Measurements from ENCODE around the gene FAM53A.

The FAM53A gene

GRCh38 chr4:1721003-1721665, 37.0 kb upstream of the FAM53A start, which contains the start of the genes TACC3 and TMEM129 (continued):
- TF ChIP-seq ZNF692 (tag by site-specific recombination; IDR thresholded peaks at IDR 0.05), result no peak
- 0 out of 2 replicates have a peak, but pooled peaks have one; percentile 50 for TF ChIP-seq KLF16 (tag by site-specific recombination; IDR thresholded peaks at IDR 0.05)
- TF ChIP-seq REPIN1 (tag by site-specific recombination; IDR thresholded peaks at IDR 0.05; ENCODE audit: low read depth), result no peak
- no peak for TF ChIP-seq ZNF549 (tag by site-specific recombination; IDR thresholded peaks at IDR 0.05)
- TF ChIP-seq TRIM28 (IDR thresholded peaks at IDR 0.05; ENCODE audit: borderline replicate concordance, low read length), result no peak
- TF ChIP-seq ZNF114 (tag by site-specific recombination; IDR thresholded peaks at IDR 0.05), result no peak
- no peak for TF ChIP-seq ZNF510 (tag by site-specific recombination; IDR thresholded peaks at IDR 0.05; ENCODE audit: insufficient replicate concordance)
- TF ChIP-seq ZNF837 (tag by site-specific recombination; IDR thresholded peaks at IDR 0.05), result peak; percentile 48; the same call in 1 of the 2 replicates
- TF ChIP-seq KLF9 (tag by site-specific recombination; IDR thresholded peaks at IDR 0.05; ENCODE audit: low read depth), result 0 out of 2 replicates have a peak, but pooled peaks have one; percentile 33
- no peak for TF ChIP-seq ZNF626 (tag by site-specific recombination; IDR thresholded peaks at IDR 0.05)
- no peak for TF ChIP-seq ZNF10 (tag by site-specific recombination; IDR thresholded peaks at IDR 0.05)
- no peak for TF ChIP-seq ZNF514 (tag by site-specific recombination; IDR thresholded peaks at IDR 0.05)
- TF ChIP-seq ZNF654 (tag by site-specific recombination; IDR thresholded peaks at IDR 0.05; ENCODE audit: low read depth), result no peak
- no peak for TF ChIP-seq INSM2 (tag by site-specific recombination; IDR thresholded peaks at IDR 0.05)
- TF ChIP-seq ZNF157 (tag by site-specific recombination; IDR thresholded peaks at IDR 0.05), result no peak
- TF ChIP-seq, protein P1, sequence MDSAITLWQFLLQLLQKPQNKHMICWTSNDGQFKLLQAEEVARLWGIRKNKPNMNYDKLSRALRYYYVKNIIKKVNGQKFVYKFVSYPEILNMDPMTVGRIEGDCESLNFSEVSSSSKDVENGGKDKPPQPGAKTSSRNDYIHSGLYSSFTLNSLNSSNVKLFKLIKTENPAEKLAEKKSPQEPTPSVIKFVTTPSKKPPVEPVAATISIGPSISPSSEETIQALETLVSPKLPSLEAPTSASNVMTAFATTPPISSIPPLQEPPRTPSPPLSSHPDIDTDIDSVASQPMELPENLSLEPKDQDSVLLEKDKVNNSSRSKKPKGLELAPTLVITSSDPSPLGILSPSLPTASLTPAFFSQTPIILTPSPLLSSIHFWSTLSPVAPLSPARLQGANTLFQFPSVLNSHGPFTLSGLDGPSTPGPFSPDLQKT (IDR thresholded peaks at IDR 0.05; ENCODE audit: borderline replicate concordance, low read depth, low read length), result no peak
- no peak for TF ChIP-seq ZNF777 (tag by site-specific recombination; IDR thresholded peaks at IDR 0.05; ENCODE audit: borderline replicate concordance)
- no peak for TF ChIP-seq GLIS2 (tag by site-specific recombination; IDR thresholded peaks at IDR 0.05)
- peak; percentile 67; the same call in 1 of the 2 replicates for TF ChIP-seq ZNF76 (tag by site-specific recombination; IDR thresholded peaks at IDR 0.05; ENCODE audit: borderline replicate concordance, low read depth)
- TF ChIP-seq ZBTB1 (tag by site-specific recombination; IDR thresholded peaks at IDR 0.05), result no peak
- no peak for TF ChIP-seq ZNF132 (tag by site-specific recombination; IDR thresholded peaks at IDR 0.05; ENCODE audit: borderline replicate concordance)
- TF ChIP-seq ZBTB8A (tag by site-specific recombination; IDR thresholded peaks at IDR 0.05), result peak; percentile 89
- peak; percentile 59; the same call in 1 of the 2 replicates for TF ChIP-seq ZEB2 (tag by site-specific recombination; IDR thresholded peaks at IDR 0.05)
- TF ChIP-seq ZNF548 (tag by site-specific recombination; IDR thresholded peaks at IDR 0.05), result no peak
- TF ChIP-seq, protein P2, sequence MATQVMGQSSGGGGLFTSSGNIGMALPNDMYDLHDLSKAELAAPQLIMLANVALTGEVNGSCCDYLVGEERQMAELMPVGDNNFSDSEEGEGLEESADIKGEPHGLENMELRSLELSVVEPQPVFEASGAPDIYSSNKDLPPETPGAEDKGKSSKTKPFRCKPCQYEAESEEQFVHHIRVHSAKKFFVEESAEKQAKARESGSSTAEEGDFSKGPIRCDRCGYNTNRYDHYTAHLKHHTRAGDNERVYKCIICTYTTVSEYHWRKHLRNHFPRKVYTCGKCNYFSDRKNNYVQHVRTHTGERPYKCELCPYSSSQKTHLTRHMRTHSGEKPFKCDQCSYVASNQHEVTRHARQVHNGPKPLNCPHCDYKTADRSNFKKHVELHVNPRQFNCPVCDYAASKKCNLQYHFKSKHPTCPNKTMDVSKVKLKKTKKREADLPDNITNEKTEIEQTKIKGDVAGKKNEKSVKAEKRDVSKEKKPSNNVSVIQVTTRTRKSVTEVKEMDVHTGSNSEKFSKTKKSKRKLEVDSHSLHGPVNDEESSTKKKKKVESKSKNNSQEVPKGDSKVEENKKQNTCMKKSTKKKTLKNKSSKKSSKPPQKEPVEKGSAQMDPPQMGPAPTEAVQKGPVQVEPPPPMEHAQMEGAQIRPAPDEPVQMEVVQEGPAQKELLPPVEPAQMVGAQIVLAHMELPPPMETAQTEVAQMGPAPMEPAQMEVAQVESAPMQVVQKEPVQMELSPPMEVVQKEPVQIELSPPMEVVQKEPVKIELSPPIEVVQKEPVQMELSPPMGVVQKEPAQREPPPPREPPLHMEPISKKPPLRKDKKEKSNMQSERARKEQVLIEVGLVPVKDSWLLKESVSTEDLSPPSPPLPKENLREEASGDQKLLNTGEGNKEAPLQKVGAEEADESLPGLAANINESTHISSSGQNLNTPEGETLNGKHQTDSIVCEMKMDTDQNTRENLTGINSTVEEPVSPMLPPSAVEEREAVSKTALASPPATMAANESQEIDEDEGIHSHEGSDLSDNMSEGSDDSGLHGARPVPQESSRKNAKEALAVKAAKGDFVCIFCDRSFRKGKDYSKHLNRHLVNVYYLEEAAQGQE (tag by site-specific recombination; IDR thresholded peaks at IDR 0.05), result no peak
- TF ChIP-seq ZNF274 (IDR thresholded peaks at IDR 0.05; ENCODE audit: low read length), result no peak
- TF ChIP-seq ZNF274 (tag by site-specific recombination; IDR thresholded peaks at IDR 0.05; ENCODE audit: borderline replicate concordance), result no peak
- TF ChIP-seq, protein P3, sequence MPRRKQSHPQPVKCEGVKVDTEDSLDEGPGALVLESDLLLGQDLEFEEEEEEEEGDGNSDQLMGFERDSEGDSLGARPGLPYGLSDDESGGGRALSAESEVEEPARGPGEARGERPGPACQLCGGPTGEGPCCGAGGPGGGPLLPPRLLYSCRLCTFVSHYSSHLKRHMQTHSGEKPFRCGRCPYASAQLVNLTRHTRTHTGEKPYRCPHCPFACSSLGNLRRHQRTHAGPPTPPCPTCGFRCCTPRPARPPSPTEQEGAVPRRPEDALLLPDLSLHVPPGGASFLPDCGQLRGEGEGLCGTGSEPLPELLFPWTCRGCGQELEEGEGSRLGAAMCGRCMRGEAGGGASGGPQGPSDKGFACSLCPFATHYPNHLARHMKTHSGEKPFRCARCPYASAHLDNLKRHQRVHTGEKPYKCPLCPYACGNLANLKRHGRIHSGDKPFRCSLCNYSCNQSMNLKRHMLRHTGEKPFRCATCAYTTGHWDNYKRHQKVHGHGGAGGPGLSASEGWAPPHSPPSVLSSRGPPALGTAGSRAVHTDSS (tag by site-specific recombination; IDR thresholded peaks at IDR 0.05), result no peak
- no peak for TF ChIP-seq ZNF335 (tag by site-specific recombination; conservative IDR thresholded peaks at IDR 0.05)
- TF ChIP-seq SCRT2 (tag by site-specific recombination; IDR thresholded peaks at IDR 0.05), result 0 out of 2 replicates have a peak, but pooled peaks have one; percentile 15

Data from HEK293 (cell line).